G401 (cell line): ENCODE results near the gene LYPD1. TPM values are rescaled to one million over a fixed set of nuclear protein-coding genes. Genes with fewer than 3 reads are reported as not detected.
"Not testable (repeated sequence)": the region's sequence is repeated elsewhere in the genome, so short reads cannot be mapped to it uniquely, and the experiment has no call there.

Experiments
- DNase-seq: peaks from one replicate; pipeline ENCODE4 v3.0.0-alpha.2; 2015; ENCODE audit warnings: low spot score
- in situ Hi-C: cut with HindIII; loops from 2 replicates; pipeline ENCODE4 v1.10.0; 2016; ENCODE audit warnings: low sequenced_read_pairs, mixed read lengths
- total RNA-seq: library from RNA; depleted of rRNA; stranded (reverse); fragments of >200 nt; shearing (Covaris generic); gene quantifications from 2 replicates; pipeline ENCODE4 v1.2.3, GENCODE V29; 2014; rRNA removed

The LYPD1 gene, protein sequence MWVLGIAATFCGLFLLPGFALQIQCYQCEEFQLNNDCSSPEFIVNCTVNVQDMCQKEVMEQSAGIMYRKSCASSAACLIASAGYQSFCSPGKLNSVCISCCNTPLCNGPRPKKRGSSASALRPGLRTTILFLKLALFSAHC
- total RNA-seq: not detected in 2 replicates

DNA sequence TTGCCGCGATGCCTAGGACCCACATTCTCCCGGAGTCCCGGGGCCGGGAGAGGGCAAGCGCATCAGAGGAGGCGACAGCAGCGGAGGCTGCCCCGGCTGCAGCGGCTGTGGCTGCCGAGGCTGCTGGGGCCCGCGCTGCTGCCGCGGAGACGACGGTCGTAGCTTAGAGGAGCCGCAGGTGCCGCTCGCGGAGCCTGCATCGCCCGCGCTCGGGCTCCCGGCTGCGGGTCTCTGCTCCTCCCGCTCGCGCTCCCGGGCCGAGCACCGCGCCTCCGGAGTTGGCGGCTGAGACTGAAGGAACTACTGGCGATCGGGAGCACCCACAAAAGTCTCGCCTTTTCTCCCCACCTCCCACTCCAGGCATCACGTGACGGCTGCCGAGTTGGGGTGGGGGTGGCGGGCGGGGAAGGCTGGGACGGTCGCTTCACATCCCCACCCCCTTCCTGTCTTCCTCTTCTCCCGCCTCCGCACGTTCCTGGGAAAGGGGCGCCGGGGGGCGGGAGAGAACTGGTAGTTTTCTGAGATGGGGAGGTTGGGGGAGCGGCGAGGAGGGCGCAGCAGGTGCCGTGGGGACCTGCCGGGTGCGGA is at the start of gene LYPD1:
Gene LYPD1 (minus strand): TSS at position 298 of the 588 bp plus-strand sequence. CDS start 273 bp downstream, at position 25.
- no peak for DNase-seq
- in situ Hi-C loops: no loop called here

DNA sequence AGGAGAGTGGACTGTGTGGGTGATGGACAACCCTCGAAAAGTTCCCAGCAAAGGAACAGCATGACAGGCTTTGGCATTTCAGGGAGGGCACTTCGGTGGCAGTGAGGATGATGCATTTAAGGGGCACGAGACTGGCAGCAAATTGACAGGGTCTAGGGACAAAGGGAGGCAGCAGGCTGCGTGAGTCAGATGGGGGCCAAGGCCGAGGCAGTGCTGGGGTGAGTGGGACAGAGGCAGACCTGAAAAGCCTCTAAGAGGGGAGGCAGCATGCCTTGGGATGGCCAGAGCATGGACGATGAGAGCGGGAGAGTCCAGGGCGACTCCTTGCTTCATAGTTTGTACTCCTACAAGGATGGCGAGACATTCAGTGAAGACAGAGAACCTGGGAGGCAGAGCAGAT is 49.5 kb upstream of the LYPD1 start:
- DNase-seq: no peak
- in situ Hi-C loops: no loop called here

DNA sequence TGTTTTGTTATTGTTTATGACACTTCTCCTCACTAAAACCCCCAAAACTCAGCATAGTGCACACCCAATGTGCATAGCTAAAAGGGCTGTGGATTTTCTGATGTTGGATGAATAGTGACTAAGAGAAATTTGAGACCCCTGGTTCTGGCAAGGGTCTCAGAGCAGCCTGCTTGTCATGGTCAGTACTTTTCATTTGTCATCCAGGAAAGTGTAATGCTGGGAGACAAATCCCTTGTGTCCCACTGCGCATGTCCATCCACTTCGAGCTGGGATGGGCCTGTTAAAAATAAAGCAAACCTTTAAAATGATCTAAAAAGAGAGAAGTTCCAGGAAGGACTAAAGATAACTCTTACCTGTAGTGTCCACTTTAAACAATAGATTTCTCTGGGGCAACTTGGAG is 46.9 kb upstream of the LYPD1 start:
- DNase-seq: no peak
- in situ Hi-C loops: no loop called here

DNA sequence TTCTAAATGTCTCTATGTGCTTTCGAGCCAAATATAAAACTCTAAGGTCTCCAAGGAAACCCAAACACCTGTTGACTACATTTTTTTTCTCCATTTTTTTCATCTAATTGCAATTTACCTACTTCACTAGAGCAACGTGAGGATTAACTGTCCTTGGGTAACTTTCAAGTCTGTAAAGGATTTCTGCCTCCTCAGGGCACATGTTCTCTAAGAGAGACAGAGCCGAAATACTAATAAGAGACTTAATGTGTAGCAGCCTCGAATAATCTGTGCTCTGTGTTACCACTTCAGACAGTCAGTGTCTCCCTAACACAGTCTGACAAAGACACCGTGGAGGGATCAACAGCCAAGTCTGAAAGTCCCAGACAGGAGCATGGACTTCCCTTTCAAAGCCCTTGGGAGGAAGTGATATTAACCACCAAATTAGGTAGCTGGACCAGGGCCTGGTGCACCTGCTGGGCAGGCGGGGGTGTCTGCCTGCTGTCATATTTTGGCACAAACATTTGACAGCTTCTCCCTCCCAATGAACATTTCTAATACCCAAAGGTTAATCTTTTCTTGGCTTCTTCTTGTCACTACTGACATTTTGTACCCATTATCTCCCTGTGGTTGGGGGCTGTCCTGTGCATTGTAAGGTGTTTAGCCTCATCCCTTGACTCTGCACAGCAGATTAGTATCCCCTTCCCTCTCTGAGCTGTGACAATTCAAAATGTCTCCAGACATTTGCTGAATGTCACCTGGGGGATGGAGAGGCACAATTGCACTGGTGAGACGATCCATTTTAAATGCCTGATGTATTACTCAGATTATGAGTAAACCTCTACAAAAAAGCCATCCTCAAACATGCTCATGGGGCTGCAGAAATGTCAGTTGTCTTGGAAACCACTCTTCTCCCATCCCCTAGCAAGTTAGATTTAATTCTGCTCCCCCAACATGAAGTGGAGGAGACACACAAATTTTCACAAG is 45.7 kb upstream of the LYPD1 start:
- no peak for DNase-seq
- in situ Hi-C loops: no loop called here

DNA sequence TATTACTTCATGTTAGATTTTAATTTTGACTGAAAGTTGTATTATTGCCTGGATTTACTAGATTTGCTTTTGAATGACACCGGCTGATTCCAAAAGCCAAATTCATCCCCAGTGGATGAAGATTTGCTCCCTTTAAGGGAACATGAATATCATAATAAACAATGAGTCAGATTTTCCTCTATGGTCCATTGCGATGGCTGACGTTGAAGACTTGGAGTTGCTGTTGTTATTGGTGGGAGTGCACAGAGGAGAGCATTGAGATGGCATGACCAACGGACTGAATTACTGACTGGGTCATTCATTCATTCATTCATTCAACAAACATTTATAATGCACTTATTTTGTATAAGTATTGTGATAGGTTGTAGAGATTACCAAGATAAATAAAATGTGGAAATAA is 33.4 kb upstream of the LYPD1 start:
- in situ Hi-C loops: no loop called here
- DNase-seq: no peak

DNA sequence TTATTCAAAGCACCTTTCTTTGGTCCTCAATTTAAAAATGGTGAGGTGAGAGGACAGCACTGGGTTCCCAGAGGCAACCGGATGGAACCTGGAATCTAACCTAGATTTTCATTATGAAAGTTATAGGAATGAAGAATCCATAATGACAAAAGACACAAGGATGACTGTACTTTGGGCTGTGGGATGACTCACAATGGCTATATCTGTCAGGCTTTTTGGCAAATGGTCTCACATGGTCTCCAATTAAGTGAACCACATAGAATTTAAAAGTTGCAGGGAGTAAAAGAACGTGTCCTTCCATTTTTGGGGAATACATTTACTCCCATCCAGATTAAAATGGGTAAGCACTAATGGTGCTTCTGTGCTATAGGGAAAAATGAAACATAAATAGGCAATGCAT is 31.8 kb upstream of the LYPD1 start:
- in situ Hi-C loops: no loop called here
- DNase-seq: no peak

DNA sequence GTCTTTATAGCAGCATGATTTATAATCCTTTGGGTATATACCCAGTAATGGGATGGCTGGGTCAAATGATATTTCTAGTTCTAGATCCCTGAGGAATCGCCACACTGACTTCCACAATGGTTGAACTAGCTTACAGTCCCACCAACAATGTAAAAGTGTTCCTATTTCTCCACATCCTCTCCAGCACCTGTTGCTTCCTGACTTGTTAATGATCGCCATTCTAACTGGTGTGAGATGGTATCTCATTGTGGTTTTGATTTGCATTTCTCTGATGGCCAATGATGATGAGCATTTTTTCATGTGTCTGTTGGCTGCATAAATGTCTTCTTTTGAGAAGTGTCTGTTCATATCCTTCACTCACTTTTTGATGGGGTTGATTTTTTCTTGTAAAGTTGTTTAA is 29.8 kb upstream of the LYPD1 start:
- DNase-seq, in situ Hi-C loops: not testable (repeated sequence)

DNA sequence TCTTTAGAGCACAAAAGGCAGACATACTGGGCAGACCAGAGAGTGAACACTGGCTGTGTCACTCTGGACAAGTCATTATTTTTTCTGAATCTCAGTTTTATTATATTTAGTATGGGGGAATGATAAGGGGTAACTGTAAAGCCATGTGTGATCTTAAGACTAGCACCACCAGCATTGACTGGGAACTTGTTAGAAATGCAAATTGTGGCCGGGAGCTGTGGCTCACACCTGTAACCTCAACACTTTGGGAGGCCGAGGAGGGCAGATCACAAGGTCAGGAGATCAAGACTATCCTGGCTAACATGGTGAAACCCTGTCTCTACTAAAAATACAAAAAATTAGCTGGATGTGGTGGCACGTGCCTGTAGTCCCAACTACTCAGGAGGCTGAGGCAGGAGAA is 28.3 kb upstream of the LYPD1 start:
- in situ Hi-C loops, DNase-seq: not testable (repeated sequence)

DNA sequence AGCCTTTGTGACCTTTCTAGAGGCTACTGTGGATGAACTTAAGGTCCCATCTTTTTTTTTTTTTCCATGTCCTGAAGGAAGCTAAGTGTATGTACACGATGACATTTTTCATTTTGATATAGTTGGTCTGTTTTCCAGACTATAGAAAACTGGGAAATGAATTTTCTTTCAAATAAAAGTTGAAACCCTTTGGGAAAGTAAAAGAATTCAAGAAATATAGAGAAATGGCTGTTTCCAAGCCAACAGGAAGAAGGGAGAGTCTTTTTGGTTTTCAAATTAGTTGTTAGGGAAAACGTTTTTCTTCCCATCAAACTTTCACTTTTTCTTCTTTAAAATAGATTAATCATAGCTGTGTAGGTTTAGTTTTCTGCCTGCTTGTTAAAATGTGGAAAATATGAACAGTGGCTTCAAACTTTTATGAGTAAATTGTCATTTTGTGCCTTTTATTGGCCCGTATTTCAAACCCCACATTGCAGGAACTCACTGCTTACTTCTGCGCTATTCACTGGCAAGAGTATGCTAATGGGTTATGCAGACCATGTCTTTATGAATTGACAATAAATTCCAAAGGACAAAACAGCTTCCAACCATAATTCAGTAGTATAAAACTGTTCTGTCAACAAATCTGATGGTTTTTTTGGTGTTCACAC is 27.7 kb upstream of the LYPD1 start:
- DNase-seq: no peak
- in situ Hi-C loops: no loop called here

DNA sequence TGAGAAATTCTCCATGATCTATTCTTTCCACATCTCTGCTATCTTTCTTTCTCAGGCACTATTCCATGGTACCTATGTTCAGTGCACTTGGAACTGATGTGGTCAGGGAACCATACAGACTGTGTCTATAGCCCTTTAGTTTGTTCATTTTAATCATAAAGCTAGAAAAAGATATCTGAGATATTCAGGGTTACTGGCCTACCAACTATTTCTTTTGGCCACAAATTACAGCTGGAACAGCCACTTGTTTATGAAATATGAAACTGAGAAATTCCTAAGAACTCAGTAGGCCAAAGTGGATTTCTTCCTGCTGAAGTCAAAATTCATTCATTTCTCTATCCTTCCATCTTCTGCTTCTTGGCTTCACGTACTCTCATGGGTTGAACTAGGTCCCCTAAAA is 22.8 kb upstream of the LYPD1 start:
- in situ Hi-C loops: no loop called here
- no peak for DNase-seq

DNA sequence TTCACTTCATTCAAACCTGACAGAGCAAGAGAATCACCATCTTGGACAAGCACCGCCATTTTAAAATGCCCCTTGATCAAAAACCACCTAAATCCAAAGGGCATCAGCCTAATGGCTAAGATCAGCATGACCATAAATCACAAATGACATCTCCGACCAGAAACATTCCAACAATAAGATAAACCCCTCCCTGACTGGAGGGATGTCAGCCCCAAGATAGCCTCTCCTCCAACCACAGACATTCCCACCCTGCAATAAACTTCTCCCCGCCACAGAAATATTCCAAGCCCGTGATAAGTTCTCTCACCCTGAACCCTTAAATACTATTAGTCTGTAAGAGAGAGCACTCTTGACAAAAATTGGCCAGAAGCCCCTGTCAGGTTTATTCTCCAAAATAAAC is 21.6 kb upstream of the LYPD1 start:
- no peak for DNase-seq
- in situ Hi-C loops: no loop called here

DNA sequence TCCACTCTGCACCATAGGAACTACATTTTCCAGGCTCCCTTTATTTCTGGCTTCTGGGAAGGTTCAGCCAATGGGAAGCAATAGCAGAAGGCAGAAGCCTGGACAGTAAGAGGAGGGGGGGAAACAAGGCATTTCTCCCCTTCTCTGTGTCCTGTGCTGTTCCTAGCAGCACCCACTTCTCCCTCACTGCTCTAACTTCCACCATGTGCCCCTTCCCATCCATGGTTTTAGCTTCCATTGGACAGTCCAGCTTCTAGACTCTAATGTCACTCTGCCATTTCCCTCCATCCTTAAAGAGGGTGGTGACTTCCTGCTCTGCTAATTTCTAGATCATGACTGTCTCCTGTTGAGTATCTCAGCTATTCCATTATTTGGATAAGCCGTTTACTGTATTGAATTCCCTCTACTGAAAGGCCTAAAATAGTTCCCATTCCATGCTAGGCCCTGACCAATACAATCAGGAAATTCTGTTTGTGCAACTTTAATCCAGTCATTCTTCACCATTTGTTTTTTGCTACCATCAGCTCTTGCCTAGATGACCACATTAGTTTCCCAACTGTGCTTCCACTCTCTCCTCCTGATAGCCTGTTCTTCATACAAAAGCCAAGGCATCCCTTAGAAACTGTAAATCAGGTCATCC is 20.8 kb upstream of the LYPD1 start:
- no peak for DNase-seq
- in situ Hi-C loops: no loop called here

DNA sequence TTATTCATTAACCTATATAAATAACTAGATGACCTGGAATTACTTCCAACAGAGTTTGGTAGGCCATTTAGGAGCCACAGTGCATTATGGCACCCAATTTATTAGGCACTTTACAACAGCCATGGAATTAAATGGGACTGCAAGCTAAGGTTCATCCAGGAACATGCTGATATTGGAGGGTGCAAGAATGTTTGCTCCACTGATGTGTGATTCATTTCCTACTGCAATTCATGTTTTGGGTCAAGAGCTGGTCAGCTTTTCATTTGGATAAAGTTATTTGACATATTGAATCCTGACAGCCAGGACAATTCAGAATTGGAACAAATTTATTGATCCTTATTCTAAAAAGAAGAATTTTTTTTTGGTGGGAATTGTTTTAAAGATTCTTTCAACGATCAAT is 11.8 kb upstream of the LYPD1 start:
- in situ Hi-C loops: no loop called here
- no peak for DNase-seq

DNA sequence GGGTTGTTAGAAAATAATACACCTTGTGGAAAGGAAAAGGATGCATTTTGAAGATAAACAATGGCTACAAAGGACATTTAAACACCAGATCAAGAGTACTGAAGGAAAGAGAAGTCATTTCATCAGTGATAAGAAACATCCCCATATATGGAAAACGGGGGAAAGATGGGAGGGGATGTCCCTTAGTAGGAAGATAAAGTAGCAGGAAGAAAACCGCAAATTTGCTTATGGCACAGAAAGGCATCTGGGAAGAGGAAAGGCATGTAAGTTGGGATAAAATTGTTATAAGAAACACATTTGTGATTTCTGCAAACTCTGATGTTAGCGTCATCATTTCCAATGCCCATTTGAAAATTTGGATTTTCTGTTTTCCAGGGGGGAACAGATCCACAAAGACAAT is 10.5 kb upstream of the LYPD1 start:
- in situ Hi-C loops: no loop called here
- DNase-seq: no peak

DNA sequence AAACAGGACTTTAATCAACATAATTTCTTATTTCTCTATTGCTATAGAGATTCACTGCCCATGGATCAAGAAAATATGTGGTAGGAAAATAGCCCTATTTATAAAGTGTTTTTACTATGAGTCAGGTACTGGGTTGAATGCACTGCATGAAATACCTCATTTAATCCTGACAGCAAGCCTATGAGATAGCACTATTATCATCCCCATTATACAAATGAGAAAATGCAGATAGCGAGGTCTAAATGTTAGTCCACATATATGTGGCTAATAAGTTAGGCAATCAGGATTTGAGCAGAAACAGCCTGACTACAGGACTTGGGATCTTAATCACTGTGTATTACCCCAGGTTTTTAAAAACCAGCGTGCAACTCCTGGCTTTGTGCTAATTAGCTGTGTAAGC is 8.5 kb upstream of the LYPD1 start:
- in situ Hi-C loops: no loop called here
- no peak for DNase-seq

DNA sequence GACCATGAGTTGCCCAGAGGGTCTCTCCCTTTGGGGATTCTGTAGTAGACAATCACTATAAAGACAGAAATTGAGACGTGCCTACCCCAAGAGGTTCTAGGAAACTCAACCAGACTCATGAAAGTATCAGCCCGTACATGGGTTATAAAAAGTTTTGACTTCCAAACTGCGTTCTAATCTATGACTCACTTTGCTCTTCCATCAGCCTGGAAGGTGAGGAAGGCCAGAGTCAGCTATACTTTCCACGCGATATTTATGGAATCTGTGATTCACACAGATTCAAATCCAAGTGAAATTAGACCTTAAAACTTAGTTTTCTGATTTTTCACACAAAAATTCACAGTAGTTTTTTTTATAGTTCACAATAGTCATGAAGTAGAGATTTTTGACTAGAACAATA is 7.7 kb upstream of the LYPD1 start:
- in situ Hi-C loops: no loop called here

DNA sequence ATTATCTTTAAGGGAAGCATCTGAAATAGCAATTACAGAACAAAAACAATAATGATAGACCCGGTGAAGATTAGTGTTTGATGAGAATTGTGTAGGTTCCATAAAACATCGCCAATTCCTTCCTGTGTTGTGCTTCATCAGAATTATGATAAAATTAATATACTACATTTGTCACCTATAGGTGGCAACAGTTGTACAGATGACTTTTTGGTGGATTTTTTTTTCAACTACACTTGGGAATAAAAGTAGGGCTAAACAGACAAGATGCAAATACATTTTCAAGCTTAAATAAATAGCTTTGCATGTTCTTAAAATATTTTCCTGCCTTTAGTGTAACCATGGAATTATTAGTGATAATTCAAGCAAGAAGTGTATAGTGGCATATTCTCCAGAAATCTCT is 7.0 kb upstream of the LYPD1 start:
- DNase-seq: no peak
- in situ Hi-C loops: no loop called here

More for the DNA sequence above, 7.7 kb upstream of the LYPD1 start:
- no peak for DNase-seq

DNA sequence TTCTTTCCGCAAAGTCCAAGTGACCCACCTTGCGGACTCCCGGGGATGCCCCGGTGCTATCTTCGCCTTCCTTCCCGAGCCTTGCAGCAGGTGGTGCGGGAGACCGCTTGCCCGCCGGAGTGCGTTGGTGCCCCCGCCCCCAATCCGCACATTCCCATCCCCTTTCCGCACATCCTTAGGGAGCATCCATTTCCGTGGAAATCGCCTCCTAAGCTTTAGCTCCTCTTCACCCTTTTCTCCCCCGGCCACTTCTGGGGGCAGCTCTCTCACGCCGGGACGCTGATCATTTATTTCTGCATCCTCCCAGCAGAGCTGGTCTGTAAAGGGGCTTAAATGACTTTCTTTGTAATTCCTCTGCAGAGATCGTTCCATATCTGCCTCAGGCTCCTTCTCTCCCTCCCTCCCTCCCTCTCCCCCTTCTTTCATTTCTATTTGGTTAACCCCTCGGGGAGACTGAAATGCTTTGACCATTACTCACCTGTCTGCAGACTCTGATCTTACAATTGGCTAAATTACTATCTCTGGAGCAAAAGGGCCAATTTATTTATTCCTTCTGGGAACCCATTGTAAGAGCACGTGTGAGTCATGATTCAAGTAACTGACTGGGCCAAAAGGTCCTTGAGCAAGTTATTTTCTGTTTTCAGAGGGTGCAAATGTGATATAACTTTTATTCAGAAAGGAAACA is 1.3 kb upstream of the LYPD1 start:
- no peak for DNase-seq
- in situ Hi-C loops: no loop called here
